ENCODE data around the gene CMYA5.

DNA sequence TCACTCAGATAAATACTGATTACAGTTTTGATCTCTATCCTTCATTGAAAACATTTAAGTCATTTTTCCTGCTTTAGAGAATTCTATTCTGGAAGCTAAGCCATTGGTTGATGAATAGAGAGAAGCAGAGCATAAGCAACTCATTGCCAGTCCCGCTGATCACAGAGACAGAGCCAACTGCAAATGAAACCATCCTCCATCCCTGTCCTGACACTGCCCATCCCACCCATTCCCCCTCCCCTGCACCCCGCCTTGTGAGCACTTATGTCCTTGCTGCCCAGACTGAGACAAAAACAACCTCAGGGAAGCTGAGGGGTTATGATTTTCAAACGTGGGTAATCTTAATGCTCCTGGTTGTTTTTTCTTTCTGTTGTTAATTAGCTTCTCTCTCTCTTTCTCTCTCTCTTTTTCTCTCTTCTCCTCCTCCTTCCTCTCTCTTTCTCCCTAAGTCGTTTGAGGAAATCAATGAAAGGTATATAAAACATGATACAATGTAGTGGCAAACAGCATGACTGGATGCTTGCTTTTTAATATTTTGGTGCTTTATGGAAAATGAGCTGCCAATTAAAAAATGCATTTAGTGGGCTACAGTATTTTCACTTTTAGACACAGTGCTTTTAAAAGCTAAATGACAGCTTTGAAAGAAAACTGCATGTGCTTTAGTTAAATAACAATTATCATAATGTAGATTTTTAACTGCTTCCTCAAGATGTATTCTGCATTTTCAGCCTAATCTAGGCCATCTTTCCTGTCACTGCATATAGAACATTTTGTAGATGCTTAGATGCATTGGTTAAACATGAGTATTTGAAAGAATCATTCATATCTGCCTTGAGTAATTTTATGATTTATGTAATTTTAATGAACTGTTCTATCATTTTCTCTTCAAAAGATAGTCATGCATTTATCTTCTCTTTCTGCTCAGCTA, 57.3 kb downstream of the CMYA5 start:
- no peak for TF ChIP-seq CTCF (conservative IDR thresholded peaks at IDR 0.05; ENCODE audit: low read depth, low read length)
- no peak for TF ChIP-seq EZH2 (IDR thresholded peaks at IDR 0.05; ENCODE audit: low read length, unreplicated experiment)
- TF ChIP-seq EZH2phosphoT487 (IDR thresholded peaks at IDR 0.05; ENCODE audit: borderline replicate concordance, low read length) = no peak
